ENCODE data around the gene FUS. TPM values are rescaled to one million over a fixed set of nuclear protein-coding genes. Genes with fewer than 3 reads are reported as not detected.
"Not testable (repeated sequence)": the region's sequence is repeated elsewhere in the genome, so short reads cannot be mapped to it uniquely, and the experiment has no call there.

The FUS gene
- total and polyA plus RNA-seq, 2 donors (not counting 1 experiment from before 2014, with no cell fraction given): 44.3 to 199 TPM

DNA sequence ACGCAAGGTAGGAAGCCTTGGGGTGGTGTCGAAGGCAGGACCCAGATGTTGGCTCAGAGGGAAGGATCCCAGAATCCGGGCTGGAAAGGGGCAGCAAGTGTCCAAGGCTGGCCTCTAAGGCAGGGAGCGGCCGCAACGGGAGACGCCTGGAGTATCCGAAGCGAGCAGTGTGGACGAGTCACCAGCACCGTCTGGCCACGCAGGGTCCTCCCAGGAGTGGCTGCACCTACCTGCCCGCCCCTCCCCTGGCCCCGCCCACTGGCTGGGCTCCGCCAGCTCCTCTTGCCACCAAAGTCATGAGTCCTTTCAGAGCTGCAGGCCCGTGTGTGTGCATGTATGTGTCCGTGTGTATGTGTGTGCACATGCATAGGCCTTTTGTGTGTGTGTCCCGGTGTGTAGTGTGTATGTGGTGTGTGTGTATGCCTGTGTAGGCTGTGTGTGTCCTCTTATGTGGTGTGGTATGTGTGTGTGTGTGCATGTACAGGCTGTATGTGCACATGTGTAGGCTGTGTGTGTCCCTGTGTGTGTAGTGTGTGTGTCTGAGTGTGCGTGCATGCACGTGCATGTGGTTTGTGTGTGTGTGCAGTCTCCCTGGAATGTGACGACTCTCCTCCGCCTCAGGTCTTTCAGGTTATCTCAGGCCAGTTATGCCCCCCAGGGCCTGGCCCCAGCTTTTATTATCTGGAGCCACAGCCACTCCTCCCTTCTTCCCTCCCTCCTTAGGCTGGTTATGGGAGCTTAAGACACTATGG is 44.2 kb upstream of the FUS start, which contains the start of gene PRSS8:
Gene PRSS8 (minus strand): TSS at position 193 of the 752 bp plus-strand sequence. CDS start 229 bp downstream, outside the sequence.
- no peak within 1 kb of the TSS for H3K27ac ChIP-seq (ENCODE audit: insufficient read depth, low read length)
- no peak within 1 kb of the TSS for H3K4me2 ChIP-seq (ENCODE audit: extremely low read depth, insufficient read depth, low read length)
- no peak for TF ChIP-seq EZH2 (IDR thresholded peaks at IDR 0.05; ENCODE audit: low read length, missing control alignments)
- TF ChIP-seq, protein P1, sequence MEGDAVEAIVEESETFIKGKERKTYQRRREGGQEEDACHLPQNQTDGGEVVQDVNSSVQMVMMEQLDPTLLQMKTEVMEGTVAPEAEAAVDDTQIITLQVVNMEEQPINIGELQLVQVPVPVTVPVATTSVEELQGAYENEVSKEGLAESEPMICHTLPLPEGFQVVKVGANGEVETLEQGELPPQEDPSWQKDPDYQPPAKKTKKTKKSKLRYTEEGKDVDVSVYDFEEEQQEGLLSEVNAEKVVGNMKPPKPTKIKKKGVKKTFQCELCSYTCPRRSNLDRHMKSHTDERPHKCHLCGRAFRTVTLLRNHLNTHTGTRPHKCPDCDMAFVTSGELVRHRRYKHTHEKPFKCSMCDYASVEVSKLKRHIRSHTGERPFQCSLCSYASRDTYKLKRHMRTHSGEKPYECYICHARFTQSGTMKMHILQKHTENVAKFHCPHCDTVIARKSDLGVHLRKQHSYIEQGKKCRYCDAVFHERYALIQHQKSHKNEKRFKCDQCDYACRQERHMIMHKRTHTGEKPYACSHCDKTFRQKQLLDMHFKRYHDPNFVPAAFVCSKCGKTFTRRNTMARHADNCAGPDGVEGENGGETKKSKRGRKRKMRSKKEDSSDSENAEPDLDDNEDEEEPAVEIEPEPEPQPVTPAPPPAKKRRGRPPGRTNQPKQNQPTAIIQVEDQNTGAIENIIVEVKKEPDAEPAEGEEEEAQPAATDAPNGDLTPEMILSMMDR (conservative IDR thresholded peaks at IDR 0.05 in 1 of 2, IDR thresholded peaks at IDR 0.05 in 1 of 2; ENCODE audit: low read depth in 1 of 2, low read length in 2 of 2): no peak
- H3K4me3 ChIP-seq (replicated peaks in 1 of 4; ENCODE audit: control extremely low read depth in 1 of 4, insufficient read depth in 1 of 4, low read depth in 3 of 4, low read length in 4 of 4): no peak within 1 kb of the TSS
- peaks cover 2% of the 10 kb centered on the region for H3K4me1 ChIP-seq (ENCODE audit: control insufficient read depth, extremely low read depth, insufficient read depth, low read length)
- H3K9me3 ChIP-seq (ENCODE audit: control insufficient read depth, insufficient read depth, low read depth, low read length): no peaks in the 10 kb centered on the region
- no peak for DNase-seq (ENCODE audit: low read depth in 2 of 2)
- no peaks in the 10 kb centered on the region for H3K27me3 ChIP-seq (ENCODE audit: control insufficient read depth, insufficient read depth, low read length)
- H2AFZ ChIP-seq (ENCODE audit: low read length): no peak within 1 kb of the TSS
- H3K79me2 ChIP-seq (ENCODE audit: control insufficient read depth, insufficient read depth, low read length): no peaks in the 10 kb centered on the region
- H3K9ac ChIP-seq (ENCODE audit: insufficient read depth, low read length): no peak within 1 kb of the TSS
- H4K20me1 ChIP-seq (ENCODE audit: control insufficient read depth, extremely low read depth, insufficient read depth, low read length): no peaks in the 10 kb centered on the region
- peaks cover 2% of the 10 kb centered on the region for H3K36me3 ChIP-seq (ENCODE audit: control insufficient read depth, insufficient read depth, low read length)

DNA sequence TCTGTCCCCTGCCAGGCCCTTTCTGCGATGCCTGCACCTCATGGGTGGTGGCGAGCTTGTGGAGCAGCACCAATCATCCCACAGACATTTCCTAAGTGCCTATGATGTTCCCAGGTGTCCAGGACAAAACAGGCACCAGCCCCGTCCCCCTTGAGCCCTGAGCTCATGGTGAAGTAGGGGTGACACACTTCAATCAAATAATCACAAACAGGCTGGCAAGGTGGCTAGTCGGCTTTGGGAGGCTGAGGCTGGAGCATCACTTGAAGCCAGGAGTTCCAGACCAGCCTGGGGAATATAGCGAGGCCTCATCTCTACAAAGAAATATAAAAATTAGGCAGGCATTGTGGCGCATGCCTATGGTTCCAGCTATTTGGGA is 43.7 kb upstream of the FUS start:
- DNase-seq (ENCODE audit: low read depth in 2 of 2): no peak
- H4K20me1 ChIP-seq (ENCODE audit: control insufficient read depth, extremely low read depth, insufficient read depth, low read length): no peaks in the 10 kb centered on the region
- H3K9ac ChIP-seq (ENCODE audit: insufficient read depth, low read length): no peak overlapping the region
- H3K9me3 ChIP-seq (ENCODE audit: control insufficient read depth, insufficient read depth, low read depth, low read length): no peaks in the 10 kb centered on the region
- no peak overlapping the region for H3K4me2 ChIP-seq (ENCODE audit: extremely low read depth, insufficient read depth, low read length)
- no peaks in the 10 kb centered on the region for H3K27me3 ChIP-seq (ENCODE audit: control insufficient read depth, insufficient read depth, low read length)
- H3K27ac ChIP-seq (ENCODE audit: insufficient read depth, low read length): no peak overlapping the region
- no peaks in the 10 kb centered on the region for H3K79me2 ChIP-seq (ENCODE audit: control insufficient read depth, insufficient read depth, low read length)
- H3K36me3 ChIP-seq (ENCODE audit: control insufficient read depth, insufficient read depth, low read length): peaks cover 2% of the 10 kb centered on the region
- H3K4me1 ChIP-seq (ENCODE audit: control insufficient read depth, extremely low read depth, insufficient read depth, low read length): peaks cover 2% of the 10 kb centered on the region
- H2AFZ ChIP-seq (ENCODE audit: low read length): no peak overlapping the region
- no peak overlapping the region for H3K4me3 ChIP-seq (replicated peaks in 1 of 4; ENCODE audit: control extremely low read depth in 1 of 4, insufficient read depth in 1 of 4, low read depth in 3 of 4, low read length in 4 of 4)
- TF ChIP-seq, protein P1 (conservative IDR thresholded peaks at IDR 0.05 in 1 of 2, IDR thresholded peaks at IDR 0.05 in 1 of 2; ENCODE audit: low read depth in 1 of 2, low read length in 2 of 2): no peak
- no peak for TF ChIP-seq EZH2 (IDR thresholded peaks at IDR 0.05; ENCODE audit: low read length, missing control alignments)

DNA sequence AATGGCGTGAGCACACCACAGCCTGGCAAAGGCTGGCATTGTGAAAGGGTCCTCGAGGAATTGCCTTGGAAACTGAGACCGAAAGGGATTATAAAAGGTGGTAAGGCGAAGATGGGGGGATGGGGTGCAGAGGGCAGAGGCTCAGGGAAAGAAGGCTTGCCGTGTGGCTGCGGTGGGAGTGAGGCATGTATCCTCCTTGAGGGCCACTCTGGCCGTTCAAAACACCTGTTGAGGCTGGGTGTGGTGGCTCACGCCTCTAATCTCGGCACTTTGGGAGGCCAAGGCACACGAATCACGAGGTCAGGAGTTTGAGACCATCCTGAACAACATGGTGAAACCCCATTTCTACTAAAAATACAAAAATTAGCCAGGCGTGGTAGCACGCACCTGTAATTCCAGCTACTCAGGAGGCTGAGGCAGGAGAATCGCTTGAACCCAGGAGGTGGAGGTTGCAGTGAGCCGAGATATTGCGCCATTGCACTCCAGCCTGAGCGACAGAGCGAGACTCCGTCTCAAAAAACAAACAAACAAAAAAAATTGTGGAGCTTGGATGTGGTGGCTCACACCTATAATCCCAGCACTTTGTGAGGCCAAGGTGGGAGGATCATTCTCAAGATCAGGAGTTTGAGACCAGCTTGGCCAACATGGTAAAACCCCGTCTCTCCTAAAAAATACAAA is 43.0 kb upstream of the FUS start:
- H3K36me3 ChIP-seq (ENCODE audit: control insufficient read depth, insufficient read depth, low read length); H3K27me3 ChIP-seq (ENCODE audit: control insufficient read depth, insufficient read depth, low read length); H3K4me3 ChIP-seq (replicated peaks in 1 of 4; ENCODE audit: control extremely low read depth in 1 of 4, insufficient read depth in 1 of 4, low read depth in 3 of 4, low read length in 4 of 4); H3K9ac ChIP-seq (ENCODE audit: insufficient read depth, low read length); DNase-seq (ENCODE audit: low read depth in 2 of 2); H3K79me2 ChIP-seq (ENCODE audit: control insufficient read depth, insufficient read depth, low read length); H2AFZ ChIP-seq (ENCODE audit: low read length); H3K9me3 ChIP-seq (ENCODE audit: control insufficient read depth, insufficient read depth, low read depth, low read length); H3K27ac ChIP-seq (ENCODE audit: insufficient read depth, low read length); H3K4me1 ChIP-seq (ENCODE audit: control insufficient read depth, extremely low read depth, insufficient read depth, low read length); H3K4me2 ChIP-seq (ENCODE audit: extremely low read depth, insufficient read depth, low read length); H4K20me1 ChIP-seq (ENCODE audit: control insufficient read depth, extremely low read depth, insufficient read depth, low read length): not testable (repeated sequence)
